Cardiac ventricle fibroblast (primary cell): ENCODE measurements around the gene KCNIP4. TPM values are rescaled to one million over a fixed set of nuclear protein-coding genes. Genes with fewer than 3 reads are reported as not detected.

ENCODE experiments used
- total RNA-seq: library from RNA; depleted of rRNA; stranded (reverse); fragments of >200 nt; gene quantifications from 2 replicates; pipeline ENCODE4 v1.2.3, GENCODE V29; 2015

Gene KCNIP4
- total RNA-seq: not detected in 2 replicates

DNA sequence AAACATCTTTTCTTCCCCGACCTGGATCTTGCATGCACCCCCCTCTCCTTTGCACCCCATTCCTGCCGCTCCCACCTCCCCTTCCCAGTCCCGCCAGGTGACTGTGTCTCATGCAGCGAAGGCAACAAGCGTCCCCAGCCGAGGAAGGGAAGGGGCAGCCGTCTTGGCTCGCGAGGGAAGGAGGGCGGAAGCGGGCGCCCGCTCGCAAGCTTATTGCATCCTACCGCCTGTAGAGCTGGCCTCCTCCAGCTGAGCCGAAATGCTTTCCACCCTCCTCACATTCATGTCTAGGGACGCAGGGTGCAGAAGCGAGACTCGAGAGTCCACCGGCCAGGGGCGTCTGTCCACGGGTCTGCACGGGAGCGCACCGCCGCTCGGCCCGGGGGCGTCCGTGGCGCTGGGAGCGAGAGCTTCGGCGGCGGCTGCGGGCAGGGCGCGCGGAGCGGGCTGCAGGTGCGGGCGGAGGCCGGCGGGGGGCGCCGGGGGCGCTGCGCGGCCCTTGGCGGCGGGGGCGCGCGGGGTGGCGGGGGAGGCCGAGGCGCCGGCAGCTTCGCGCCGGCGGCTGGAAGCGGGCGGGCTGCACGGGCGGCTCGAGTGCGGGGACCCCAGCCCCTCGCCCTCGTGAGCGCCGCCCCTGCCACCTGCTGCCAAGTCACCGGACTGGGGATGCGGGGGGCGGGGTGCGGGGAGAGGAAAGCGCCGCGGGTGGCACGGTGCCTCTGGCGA lies at the start of gene KCNIP4:
Gene KCNIP4 (minus strand): TSS at position 426 of the 726 bp plus-strand sequence.

DNA sequence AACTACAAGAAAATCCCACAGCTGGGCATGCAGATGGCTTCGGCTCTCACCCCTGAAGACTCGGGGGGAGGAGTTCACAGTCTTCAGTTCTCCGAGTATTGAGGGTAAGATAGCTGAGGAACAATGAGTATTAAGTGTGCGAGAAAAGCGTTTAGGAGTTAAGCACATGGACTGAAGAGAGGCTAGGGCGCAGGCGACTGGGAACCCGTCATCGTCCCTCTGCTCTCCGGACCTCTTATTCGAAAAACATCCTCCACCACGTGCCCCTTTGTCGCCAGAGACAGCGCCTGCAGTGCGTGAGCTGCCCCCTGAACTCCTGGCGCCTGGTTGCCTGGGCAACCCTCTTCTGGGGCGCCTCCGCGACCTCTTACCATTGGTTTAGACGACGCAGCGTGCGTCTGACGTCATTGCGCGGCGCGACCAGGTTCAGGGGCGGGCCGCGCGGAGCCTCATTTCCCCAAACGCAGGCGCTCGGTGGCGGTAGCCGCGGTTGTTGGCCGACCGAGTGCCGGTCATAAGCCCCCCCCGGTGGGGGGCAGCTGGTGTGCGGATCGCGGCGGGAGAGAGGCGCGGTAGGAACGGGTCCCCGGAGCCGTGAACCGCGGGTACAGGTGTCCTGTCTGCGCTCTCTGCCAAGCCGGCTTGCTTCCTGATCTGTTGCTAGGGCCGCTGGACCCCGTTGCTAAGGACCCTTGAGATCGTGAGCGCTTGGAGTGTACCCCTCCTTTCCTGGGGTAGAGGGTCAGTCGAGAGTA lies 1248.4 kb downstream of the KCNIP4 start, which contains the start of gene PACRGL:
Gene PACRGL (plus strand): TSS at position 452 of the 755 bp plus-strand sequence. CDS start 4,024 bp downstream, outside the sequence.

